IPS DF 19.7 (cell line): ENCODE data around the gene MAML2.
"Not testable (repeated sequence)": the region's sequence is repeated elsewhere in the genome, so short reads cannot be mapped to it uniquely, and the experiment has no call there.

Experiments used
- DNase-seq: peaks from one replicate; pipeline ENCODE4 v3.0.0-alpha.2; 2013; ENCODE audit warnings: low read depth, low spot score

MAML2 gene

GRCh38 chr11:96271352-96271751 lies 71.6 kb downstream of the MAML2 start:
- DNase-seq, result not testable (repeated sequence)

GRCh38 chr11:96268527-96268926 lies 74.5 kb downstream of the MAML2 start:
- not testable (repeated sequence) for DNase-seq

GRCh38 chr11:96267496-96268032 lies 75.4 kb downstream of the MAML2 start:
- DNase-seq, result no peak

- no peak for DNase-seq
Observed at GRCh38 chr11:96267001-96267495, 75.9 kb downstream of the MAML2 start.

GRCh38 chr11:96265972-96266371 lies 77.0 kb downstream of the MAML2 start:
- DNase-seq, result no peak

GRCh38 chr11:96265220-96265737 lies 77.7 kb downstream of the MAML2 start:
- DNase-seq, result no peak

GRCh38 chr11:96264364-96264763 lies 78.6 kb downstream of the MAML2 start:
- DNase-seq, result no peak

- no peak for DNase-seq
Observed at GRCh38 chr11:96263238-96263763, 79.7 kb downstream of the MAML2 start.

GRCh38 chr11:96260532-96260931 lies 82.5 kb downstream of the MAML2 start:
- DNase-seq, result no peak

GRCh38 chr11:96260067-96260511 lies 82.9 kb downstream of the MAML2 start:
- no peak for DNase-seq

GRCh38 chr11:96259134-96259830 lies 83.7 kb downstream of the MAML2 start:
- DNase-seq, result no peak

GRCh38 chr11:96257972-96258934 lies 84.7 kb downstream of the MAML2 start:
- DNase-seq, result no peak

GRCh38 chr11:96257036-96257435 lies 86.0 kb downstream of the MAML2 start:
- DNase-seq, result no peak

- DNase-seq, result no peak
Observed at GRCh38 chr11:96256215-96257011, 86.6 kb downstream of the MAML2 start.

- DNase-seq, result no peak
Observed at GRCh38 chr11:96254854-96255253, 88.1 kb downstream of the MAML2 start.

- no peak for DNase-seq
Observed at GRCh38 chr11:96254087-96254486, 88.9 kb downstream of the MAML2 start.

GRCh38 chr11:96246718-96247552 lies 96.1 kb downstream of the MAML2 start:
- DNase-seq, result no peak

- peak; percentile 75 for DNase-seq
Observed at GRCh38 chr11:96242971-96243647, 99.9 kb downstream of the MAML2 start.

GRCh38 chr11:96242191-96242847 lies 100.7 kb downstream of the MAML2 start:
- DNase-seq, result no peak
